ENCODE data around the gene SALL2. TPM values are rescaled to one million over a fixed set of nuclear protein-coding genes. Genes with fewer than 3 reads are reported as not detected.

The SALL2 gene
- total and polyA plus RNA-seq, 4 donors, result 2.9 to 10.2 (median 8.1) TPM

- no peak overlapping the region for H3K4me3 ChIP-seq
- H3K27ac ChIP-seq (ENCODE audit: low read depth in 1 of 2, low read length in 1 of 2), result no peak overlapping the region
- WGBS, 2 donors, result 91 to 93% methylated on average over 18 of the region's 18 CpGs
- DNase-seq, result no peak
- no peak for ATAC-seq (ENCODE audit: insufficient read depth, low FRiP score)
- peaks cover 0 to 3% (median 2%) of the 10 kb centered on the region in 3 donors for H3K27me3 ChIP-seq (ENCODE audit: control insufficient read depth in 3 of 3, insufficient read depth in 3 of 3, low read length in 2 of 3)
- H3K9ac ChIP-seq (ENCODE audit: insufficient read depth in 1 of 2, low read length in 2 of 2), result peak overlapping the region in 1 of 2 donors; percentile 68
- peaks cover 0 to 18% (median 3%) of the 10 kb centered on the region in 4 donors for H3K36me3 ChIP-seq (ENCODE audit: control insufficient read depth in 4 of 4, insufficient read depth in 4 of 4, low read length in 4 of 4)
- H3K4me1 ChIP-seq (ENCODE audit: control insufficient read depth in 5 of 5, insufficient read depth in 5 of 5, low read length in 5 of 5), result peaks cover 0 to 12% (median 4%) of the 10 kb centered on the region in 5 donors
- H3K9me3 ChIP-seq (ENCODE audit: control insufficient read depth in 4 of 4, insufficient read depth in 3 of 4, low read length in 3 of 4), result no peaks in the 10 kb centered on the region
- no peak for TF ChIP-seq CTCF (IDR thresholded peaks at IDR 0.05; ENCODE audit: control extremely low read depth, extremely low read depth)
These were observed 1.3 kb downstream of the SALL2 start for GRCh38 chr14:21524575-21525490.

GRCh38 chr14:21523203-21523602 is 2.9 kb downstream of the SALL2 start:
- Histone ChIP-seq H3K9me3 (ENCODE audit: control insufficient read depth in 4 of 4, insufficient read depth in 3 of 4, low read length in 3 of 4) (no peaks in the 10 kb centered on the region), H3K27ac (ENCODE audit: low read depth in 1 of 2, low read length in 1 of 2) (no peak overlapping the region), H3K27me3 (ENCODE audit: control insufficient read depth in 3 of 3, insufficient read depth in 3 of 3, low read length in 2 of 3) (no peaks in the 10 kb centered on the region), H3K4me3 (no peak overlapping the region), H3K9ac (ENCODE audit: insufficient read depth in 1 of 2, low read length in 2 of 2) (no peak overlapping the region), H3K36me3 (ENCODE audit: control insufficient read depth in 4 of 4, insufficient read depth in 4 of 4, low read length in 4 of 4) (peaks cover 0 to 18% (median 3%) of the 10 kb centered on the region in 4 donors), H3K4me1 (ENCODE audit: control insufficient read depth in 5 of 5, insufficient read depth in 5 of 5, low read length in 5 of 5) (peaks cover 0 to 12% (median 4%) of the 10 kb centered on the region in 5 donors)
- WGBS, 2 donors, result 81% methylated on average over 7 of the region's 7 CpGs
- no peak for TF ChIP-seq CTCF (IDR thresholded peaks at IDR 0.05; ENCODE audit: control extremely low read depth, extremely low read depth)
- ATAC-seq (ENCODE audit: insufficient read depth, low FRiP score), result no peak
- no peak for DNase-seq

GRCh38 chr14:21521501-21521900 is 4.6 kb downstream of the SALL2 start:
- DNase-seq (no peak), ATAC-seq (ENCODE audit: insufficient read depth, low FRiP score) (no peak)
- TF ChIP-seq CTCF (IDR thresholded peaks at IDR 0.05; ENCODE audit: control extremely low read depth, extremely low read depth), result no peak
- Histone ChIP-seq H3K9me3 (ENCODE audit: control insufficient read depth in 4 of 4, insufficient read depth in 3 of 4, low read length in 3 of 4) (no peaks in the 10 kb centered on the region), H3K4me3 (no peak overlapping the region), H3K9ac (ENCODE audit: insufficient read depth in 1 of 2, low read length in 2 of 2) (no peak overlapping the region), H3K27me3 (ENCODE audit: control insufficient read depth in 3 of 3, insufficient read depth in 3 of 3, low read length in 2 of 3) (no peaks in the 10 kb centered on the region), H3K27ac (ENCODE audit: low read depth in 1 of 2, low read length in 1 of 2) (no peak overlapping the region), H3K4me1 (ENCODE audit: control insufficient read depth in 5 of 5, insufficient read depth in 5 of 5, low read length in 5 of 5) (peaks cover 0 to 5% (median 2%) of the 10 kb centered on the region in 5 donors), H3K36me3 (ENCODE audit: control insufficient read depth in 4 of 4, insufficient read depth in 4 of 4, low read length in 4 of 4) (peaks cover 0 to 18% (median 3%) of the 10 kb centered on the region in 4 donors)
- 61 to 63% methylated on average over 2 of the region's 2 CpGs for WGBS, 2 donors
